OCI-LY3 (cell line): ENCODE results near the gene AGBL4.

Source experiments
- CTCF ChIP-seq: fragments of 200-600, 300-600 bp; sonication (generic); IDR thresholded peaks from 2 replicates; pipeline ENCODE4 v1.5.1; 2014; ENCODE audit warnings: antibody characterized with exemption, low read length, low read depth
- EZH2phosphoT487 ChIP-seq: fragments of 200-600 bp; shearing (Covaris generic); IDR thresholded peaks from 2 replicates; pipeline ENCODE4 v1.6.1; 2018; ENCODE audit warnings: antibody characterized with exemption, mixed run types, low read depth

GRCh38 chr1:49394200-49394599, 629.6 kb downstream of the AGBL4 start:
- no peak for TF ChIP-seq CTCF
- no peak for TF ChIP-seq EZH2phosphoT487
